Neural cell (in vitro differentiated cells): Measurements from ENCODE around the gene OSGEP.

Source experiments
- CTCF ChIP-seq: fragments of 450-650 bp; IDR thresholded peaks from 2 replicates; pipeline ENCODE4 v1.5.1; 2014; ENCODE audit warnings: antibody characterized with exemption, mild to moderate bottlenecking, moderate library complexity; ENCODE audit not compliant: poor library complexity, severe bottlenecking
- MXI1 ChIP-seq: fragments of 450-650 bp; conservative IDR thresholded peaks from 2 replicates; pipeline ENCODE4 v1.6.1; 2014; ENCODE audit warnings: antibody characterized with exemption, mild to moderate bottlenecking; ENCODE audit not compliant: poor library complexity, severe bottlenecking
- REST ChIP-seq: IDR thresholded peaks from 2 replicates; pipeline ENCODE4 v1.6.1; 2012; ENCODE audit warnings: borderline replicate concordance

GRCh38 chr14:20403521-20403920 lies 51.1 kb downstream of the OSGEP start:
- TF ChIP-seq CTCF (no peak), MXI1 (no peak), REST (no peak)
